RWPE2 (cell line): ENCODE measurements around the gene MINPP1.
"Not testable (repeated sequence)": the region's sequence is repeated elsewhere in the genome, so short reads cannot be mapped to it uniquely, and the experiment has no call there.

Experiments
- ATAC-seq: fragments of 200-7000 bp; cut with Tn5 transposase; 3 replicates; pipeline ENCODE4 v1.9.1; 2021; ENCODE audit warnings: low read depth
- DNase-seq: peaks from one replicate; pipeline ENCODE4 v3.0.0-alpha.2; 2020; ENCODE audit warnings: low spot score
- H3K27ac ChIP-seq: fragments of 450-650 bp; 2 replicates; pipeline ENCODE4 v1.5.1; 2017; ENCODE audit warnings: mild to moderate bottlenecking; ENCODE audit not compliant: poor library complexity, severe bottlenecking
- H3K27me3 ChIP-seq: fragments of 250-450 bp; sonication (Bioruptor Pico); 2 replicates; pipeline ENCODE4 v1.5.1; 2021; ENCODE audit warnings: mild to moderate bottlenecking, moderate library complexity; ENCODE audit not compliant: insufficient read depth, poor library complexity, severe bottlenecking
- H3K36me3 ChIP-seq: fragments of 250-450 bp; sonication (Bioruptor Pico); 2 replicates; pipeline ENCODE4 v1.5.1; 2020; ENCODE audit warnings: low read depth, mild to moderate bottlenecking, moderate library complexity
- H3K4me1 ChIP-seq: fragments of 250-450 bp; sonication (Bioruptor Pico); 2 replicates; pipeline ENCODE4 v1.5.1; 2021; ENCODE audit warnings: mild to moderate bottlenecking, moderate library complexity; ENCODE audit not compliant: insufficient read depth, poor library complexity, severe bottlenecking
- H3K4me3 ChIP-seq: fragments of 250-450 bp; sonication (Bioruptor Pico); 2 replicates; pipeline ENCODE4 v1.5.1; 2021; ENCODE audit warnings: mild to moderate bottlenecking, moderate library complexity; ENCODE audit not compliant: severe bottlenecking
- H3K9me3 ChIP-seq: fragments of 250-450 bp; sonication (Bioruptor Pico); 2 replicates; pipeline ENCODE4 v1.5.1; 2021; ENCODE audit warnings: mild to moderate bottlenecking, moderate library complexity; ENCODE audit not compliant: severe bottlenecking
- CTCF ChIP-seq: fragments of 450-650 bp; IDR thresholded peaks from one replicate; pipeline ENCODE4 v1.5.1; 2017; ENCODE audit warnings: mild to moderate bottlenecking, moderate library complexity; ENCODE audit not compliant: poor library complexity, severe bottlenecking

Gene MINPP1

DNA sequence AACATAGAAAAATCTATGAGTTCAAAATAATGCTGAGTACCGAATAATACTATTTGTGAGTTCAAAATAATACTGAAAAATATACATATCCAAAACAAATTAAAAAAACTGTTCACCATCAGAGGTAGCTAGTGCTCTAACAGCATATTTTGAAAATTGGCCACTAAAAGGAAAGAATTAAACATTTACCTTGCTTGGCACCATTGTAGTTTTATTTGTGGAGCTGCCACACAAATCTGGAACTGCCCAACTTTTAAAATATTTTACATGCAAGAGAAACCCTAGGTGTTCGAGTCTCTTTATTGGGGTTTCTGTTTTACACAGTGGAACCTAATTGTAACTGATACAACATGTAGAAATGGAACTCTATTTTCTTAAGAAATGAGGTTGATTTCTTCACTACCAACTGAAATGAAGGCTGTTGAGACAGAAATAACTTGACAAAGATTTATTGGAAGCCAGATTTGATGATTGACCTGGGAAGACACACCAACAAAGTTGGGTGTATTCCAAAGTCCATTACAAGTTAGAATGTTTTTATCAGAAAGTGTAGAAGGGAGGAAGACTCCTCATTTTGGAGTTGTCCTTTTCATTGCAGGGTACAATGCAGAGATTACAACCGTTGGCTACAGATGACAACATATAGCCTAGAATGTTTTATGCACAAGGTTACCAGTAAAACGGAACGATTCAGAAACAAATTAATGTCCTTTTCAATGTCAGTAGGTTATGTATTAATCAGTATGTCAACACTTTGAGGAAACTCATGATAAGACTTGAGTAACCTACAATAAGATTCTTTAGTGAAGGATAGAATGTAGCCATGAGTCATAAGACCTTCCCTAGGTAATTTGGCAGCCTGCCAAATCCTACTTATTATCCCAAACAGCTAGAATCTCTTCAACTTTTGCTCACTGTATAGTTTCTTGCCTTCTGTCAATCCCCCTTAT is 81.1 kb downstream of the MINPP1 start:
- H3K27me3 ChIP-seq, result no peaks in the 10 kb centered on the region
- H3K36me3 ChIP-seq, result no peaks in the 10 kb centered on the region
- H3K9me3 ChIP-seq, result no peaks in the 10 kb centered on the region
- no peak overlapping the region for H3K4me3 ChIP-seq
- no peak for TF ChIP-seq CTCF
- H3K27ac ChIP-seq, result peak overlapping the region; percentile 35
- DNase-seq (no peak), ATAC-seq (peak; percentile 91)
- H3K4me1 ChIP-seq, result peaks cover 14% of the 10 kb centered on the region

DNA sequence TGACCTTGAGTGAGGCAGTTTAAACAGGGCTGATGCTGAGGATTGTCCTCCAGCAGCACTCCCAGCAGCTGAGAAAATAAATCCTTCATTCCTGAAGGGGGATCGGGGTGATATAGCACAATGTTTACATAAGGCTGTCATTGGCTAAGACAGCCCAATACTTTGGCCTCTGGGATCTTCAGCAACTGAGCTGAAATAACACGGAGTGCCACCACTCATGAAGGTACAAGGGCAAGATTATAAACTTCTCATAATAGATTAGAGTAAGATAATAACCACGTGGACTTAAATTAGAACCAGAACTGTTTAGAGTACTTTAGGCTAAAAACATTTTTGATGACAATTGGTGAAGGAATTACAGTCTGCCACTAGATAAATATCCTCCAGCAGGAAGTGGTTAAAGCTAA is 85.0 kb downstream of the MINPP1 start:
- Histone ChIP-seq H3K4me1 (peaks cover 14% of the 10 kb centered on the region), H3K4me3 (no peak overlapping the region), H3K36me3 (no peaks in the 10 kb centered on the region), H3K27me3 (no peaks in the 10 kb centered on the region), H3K9me3 (no peaks in the 10 kb centered on the region), H3K27ac (no peak overlapping the region)
- no peak for DNase-seq
- TF ChIP-seq CTCF, result no peak
- ATAC-seq, result no peak

DNA sequence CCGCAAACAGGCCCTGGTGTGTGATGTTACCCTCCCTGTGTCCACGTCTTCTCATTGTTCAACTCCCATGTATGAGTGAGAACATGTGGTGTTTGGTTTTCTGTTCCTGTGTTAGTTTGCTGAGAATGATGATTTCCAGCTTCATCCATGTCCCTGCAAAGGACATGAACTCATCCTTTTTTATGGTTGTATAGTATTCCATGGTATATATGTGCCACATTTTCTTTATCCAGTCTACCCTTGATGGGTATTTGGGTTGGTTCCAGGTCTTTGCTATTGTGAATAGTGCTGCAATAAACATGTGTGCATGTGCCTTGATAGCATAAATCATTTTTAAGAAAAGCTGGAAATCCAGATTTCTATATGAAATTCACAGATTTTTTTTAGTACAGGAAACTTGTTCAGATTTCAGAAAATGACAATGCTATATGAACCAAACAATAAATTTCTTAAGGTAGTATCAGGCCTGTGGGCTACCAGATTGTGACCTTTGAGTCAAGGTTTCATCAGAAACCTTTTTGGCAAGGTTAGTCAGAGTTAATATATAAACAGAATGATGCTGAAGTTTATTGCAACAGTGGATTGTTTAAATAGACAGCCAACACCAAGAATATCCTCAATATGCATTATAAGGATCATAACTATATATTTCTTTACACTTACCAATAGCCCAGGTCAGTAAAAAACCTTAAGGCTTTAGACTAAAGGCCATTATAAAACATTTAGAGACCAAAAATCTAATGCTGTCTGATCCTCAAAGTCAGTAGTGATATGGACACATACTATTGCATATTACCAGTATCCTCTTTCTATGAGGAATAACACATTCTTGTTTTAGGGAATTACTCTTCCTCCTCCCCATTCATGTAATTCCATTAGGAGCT is 86.3 kb downstream of the MINPP1 start:
- no peak overlapping the region for H3K27ac ChIP-seq
- no peaks in the 10 kb centered on the region for H3K27me3 ChIP-seq
- no peak overlapping the region for H3K4me3 ChIP-seq
- H3K9me3 ChIP-seq, result no peaks in the 10 kb centered on the region
- DNase-seq (no peak), ATAC-seq (no peak)
- H3K36me3 ChIP-seq, result no peaks in the 10 kb centered on the region
- H3K4me1 ChIP-seq, result peaks cover 7% of the 10 kb centered on the region
- no peak for TF ChIP-seq CTCF

DNA sequence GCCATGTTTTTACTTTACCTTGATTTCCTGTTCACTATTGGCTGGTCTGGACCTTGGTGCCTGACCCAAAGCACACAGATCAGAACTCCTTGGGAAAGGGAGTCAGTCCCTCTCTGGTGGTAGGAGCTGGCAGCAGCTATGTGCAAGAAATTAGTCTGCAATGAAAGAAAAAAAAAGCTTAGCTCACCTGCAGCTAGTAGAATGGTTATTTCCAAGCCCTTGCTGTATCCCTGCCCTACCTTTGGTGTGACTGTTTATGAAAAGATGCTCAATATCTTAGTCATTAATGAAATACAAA is 86.8 kb downstream of the MINPP1 start:
- no peak for DNase-seq
- Histone ChIP-seq H3K27ac (no peak overlapping the region), H3K4me3 (no peak overlapping the region), H3K4me1 (peaks cover 2% of the 10 kb centered on the region), H3K36me3 (no peaks in the 10 kb centered on the region), H3K27me3 (no peaks in the 10 kb centered on the region), H3K9me3 (no peaks in the 10 kb centered on the region)
- ATAC-seq, result no peak
- no peak for TF ChIP-seq CTCF

DNA sequence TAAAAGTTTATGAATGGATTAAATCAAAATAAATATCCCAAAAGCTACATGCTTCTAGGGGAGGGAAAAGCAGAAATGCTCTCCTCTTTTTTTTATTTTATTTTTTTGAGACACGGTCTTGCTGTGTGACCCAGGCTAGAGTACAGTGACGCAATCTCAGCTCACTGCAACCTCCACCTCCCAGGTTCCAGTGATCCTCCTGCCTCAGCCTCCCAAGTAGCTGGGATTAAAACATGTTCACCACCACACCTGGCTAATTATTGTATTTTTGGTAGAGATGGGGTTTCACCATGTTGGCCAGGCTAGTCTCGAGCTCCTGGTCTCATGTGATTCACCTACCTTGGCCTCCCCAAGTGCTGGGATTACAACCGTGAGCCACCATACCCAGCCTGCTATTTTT is 88.2 kb downstream of the MINPP1 start:
- H3K27me3 ChIP-seq, DNase-seq, ATAC-seq, H3K9me3 ChIP-seq, H3K36me3 ChIP-seq, H3K4me1 ChIP-seq, H3K27ac ChIP-seq, H3K4me3 ChIP-seq: not testable (repeated sequence)
